VCaP (cell line): ENCODE results near the gene TPRA1.
A peak's percentile ranks its signal among the peaks of the same experiment; 100 is the strongest.

Experiments
- H3K27ac ChIP-seq: fragments of 450-650 bp; 2 replicates; pipeline ENCODE4 v1.5.1; 2017
- TF ChIP-seq, protein P1 (sequence below): fragments of 450-650 bp; conservative IDR thresholded peaks from 2 replicates; pipeline ENCODE4 v1.5.1; 2017; ENCODE audit warnings: mild to moderate bottlenecking, moderate library complexity

TPRA1 gene

DNA sequence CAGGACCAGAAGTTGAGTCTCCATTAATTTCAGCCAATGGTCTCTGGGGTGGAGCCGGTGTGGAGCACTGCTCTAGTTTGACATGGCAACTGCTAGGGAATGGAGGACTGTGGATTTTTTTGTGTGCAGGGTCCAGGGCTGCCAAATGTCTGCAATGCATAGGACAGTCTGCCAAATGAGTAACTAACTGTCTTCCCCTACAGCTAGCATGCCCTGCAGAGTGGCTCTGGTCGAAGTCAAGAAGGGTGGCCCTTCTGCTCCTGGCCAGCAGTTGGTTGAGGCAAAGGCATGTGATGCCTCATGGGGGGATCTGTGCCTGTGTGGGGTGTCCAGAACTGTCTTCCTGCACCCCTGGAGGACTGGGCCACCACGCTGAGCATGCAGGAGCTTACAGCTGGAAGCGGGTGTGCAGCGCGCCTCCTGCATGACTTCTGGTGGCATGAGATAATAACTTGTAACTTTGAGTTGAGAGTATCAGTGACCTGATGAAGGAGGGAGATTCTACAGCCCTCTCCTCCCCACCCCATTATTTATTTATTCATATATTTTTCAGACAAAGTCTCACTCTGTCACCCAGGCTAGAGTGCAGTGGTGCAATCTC is 4.6 kb downstream of the TPRA1 start:
- TF ChIP-seq, protein P1, sequence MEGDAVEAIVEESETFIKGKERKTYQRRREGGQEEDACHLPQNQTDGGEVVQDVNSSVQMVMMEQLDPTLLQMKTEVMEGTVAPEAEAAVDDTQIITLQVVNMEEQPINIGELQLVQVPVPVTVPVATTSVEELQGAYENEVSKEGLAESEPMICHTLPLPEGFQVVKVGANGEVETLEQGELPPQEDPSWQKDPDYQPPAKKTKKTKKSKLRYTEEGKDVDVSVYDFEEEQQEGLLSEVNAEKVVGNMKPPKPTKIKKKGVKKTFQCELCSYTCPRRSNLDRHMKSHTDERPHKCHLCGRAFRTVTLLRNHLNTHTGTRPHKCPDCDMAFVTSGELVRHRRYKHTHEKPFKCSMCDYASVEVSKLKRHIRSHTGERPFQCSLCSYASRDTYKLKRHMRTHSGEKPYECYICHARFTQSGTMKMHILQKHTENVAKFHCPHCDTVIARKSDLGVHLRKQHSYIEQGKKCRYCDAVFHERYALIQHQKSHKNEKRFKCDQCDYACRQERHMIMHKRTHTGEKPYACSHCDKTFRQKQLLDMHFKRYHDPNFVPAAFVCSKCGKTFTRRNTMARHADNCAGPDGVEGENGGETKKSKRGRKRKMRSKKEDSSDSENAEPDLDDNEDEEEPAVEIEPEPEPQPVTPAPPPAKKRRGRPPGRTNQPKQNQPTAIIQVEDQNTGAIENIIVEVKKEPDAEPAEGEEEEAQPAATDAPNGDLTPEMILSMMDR, result no peak
- H3K27ac ChIP-seq, result no peak overlapping the region

DNA sequence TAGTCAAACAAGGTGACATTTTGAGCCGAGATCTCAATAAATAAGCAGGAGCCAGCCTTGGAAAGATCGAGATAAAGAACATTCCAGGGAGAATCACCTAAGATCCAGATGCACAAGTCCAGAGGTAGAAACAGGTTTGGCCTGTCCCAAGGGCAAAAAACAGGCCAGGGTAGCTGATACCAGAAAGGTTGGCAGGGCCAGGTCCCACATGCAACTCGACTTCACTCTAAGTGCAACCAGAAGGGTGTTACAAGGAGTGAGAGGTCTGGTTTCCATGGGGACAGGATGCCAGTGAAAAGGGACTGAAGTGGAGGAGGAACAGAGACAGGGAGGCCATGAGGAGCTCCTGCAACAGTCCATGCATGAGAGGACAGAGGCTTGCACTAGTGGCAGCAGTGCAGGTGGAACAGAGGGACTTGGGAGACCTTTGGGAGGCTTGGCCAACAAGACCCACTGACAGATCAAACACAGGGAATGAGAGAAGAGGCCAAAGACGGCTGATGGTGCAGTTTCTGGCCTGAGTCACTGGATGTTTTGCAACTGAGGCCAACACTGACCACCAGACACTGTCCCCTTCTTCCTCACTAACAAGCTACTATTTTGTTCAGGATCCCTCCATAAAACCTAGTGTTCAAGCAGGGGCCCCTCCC is 5.2 kb downstream of the TPRA1 start:
- TF ChIP-seq, protein P1, result no peak
- peak overlapping the region; percentile 23; the same call in 1 of the 2 replicates for H3K27ac ChIP-seq

DNA sequence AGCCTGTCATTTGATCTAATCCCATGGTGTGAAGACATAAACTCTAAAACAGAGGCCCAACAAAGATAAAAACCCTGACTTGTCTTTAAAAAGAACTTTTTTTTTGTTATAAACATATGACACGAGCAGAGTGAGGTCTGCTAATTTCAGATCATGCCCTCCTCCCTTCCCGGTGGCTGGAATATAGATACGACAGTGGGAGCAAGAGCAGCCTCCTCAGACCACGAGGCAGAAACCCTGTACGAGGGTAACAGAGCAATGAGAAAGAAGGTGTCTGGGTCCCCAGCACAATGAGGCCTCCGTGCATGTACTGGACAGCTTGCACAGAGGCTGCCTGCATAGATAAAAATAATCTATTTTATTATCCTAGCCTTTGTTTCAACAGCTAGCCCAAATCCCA is 5.8 kb downstream of the TPRA1 start:
- peak overlapping the region; percentile 23; the same call in 1 of the 2 replicates for H3K27ac ChIP-seq
- TF ChIP-seq, protein P1, result no peak

DNA sequence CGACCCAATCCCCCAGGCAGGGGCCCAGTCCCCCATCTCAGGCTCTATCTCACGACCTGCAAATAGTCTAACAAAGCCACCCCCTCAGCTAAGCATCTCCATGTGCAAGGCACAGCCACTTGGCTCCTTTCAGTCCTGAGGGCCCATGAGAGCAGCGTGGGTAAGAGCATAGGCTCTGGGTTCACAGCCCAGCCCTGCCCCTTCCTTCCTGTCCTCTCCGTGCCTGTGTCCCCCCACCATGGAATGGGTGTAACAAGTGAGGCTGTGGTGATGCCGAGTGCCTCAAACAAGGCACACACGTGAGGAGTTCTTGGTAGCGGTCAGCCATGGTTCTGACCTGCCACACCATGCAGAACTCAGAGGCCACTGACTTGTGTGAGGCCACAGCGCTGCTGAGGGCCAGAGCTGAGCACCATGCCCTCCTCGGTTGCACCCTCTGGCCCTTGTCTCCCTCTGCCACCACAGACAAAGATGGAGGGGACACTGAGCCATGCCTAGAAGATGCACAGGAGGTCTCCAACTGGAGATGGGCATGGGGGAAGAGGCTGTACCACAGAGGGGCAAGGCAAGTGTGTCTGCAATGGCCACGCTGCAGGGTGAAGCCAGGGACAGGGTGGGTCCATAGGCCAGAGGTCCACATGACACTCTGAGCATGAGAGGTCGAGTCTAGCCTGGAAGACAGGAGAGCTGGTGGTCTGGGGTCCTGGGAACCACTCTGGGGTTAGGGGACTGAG is 10.0 kb downstream of the TPRA1 start:
- TF ChIP-seq, protein P1, result no peak
- no peak overlapping the region for H3K27ac ChIP-seq

DNA sequence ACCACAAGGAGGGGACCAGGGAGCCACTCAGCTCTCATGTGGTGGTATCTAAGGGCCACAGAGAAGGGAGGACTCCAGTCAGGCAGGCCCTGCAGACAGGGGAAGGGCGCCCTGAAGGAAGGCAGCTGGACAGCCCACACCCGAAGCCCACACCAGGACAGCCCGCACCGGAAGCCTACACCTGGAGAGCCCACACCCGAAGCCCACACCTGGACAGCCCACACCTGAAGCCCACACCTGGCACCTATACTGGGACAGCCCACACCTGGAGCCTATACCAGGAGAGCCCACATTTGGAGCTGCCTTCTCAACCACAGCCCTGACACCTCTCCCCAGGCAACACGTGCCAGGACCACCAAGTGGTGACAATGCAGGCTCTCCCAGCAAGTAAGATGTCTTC is 11.7 kb downstream of the TPRA1 start:
- TF ChIP-seq, protein P1, result no peak
- no peak overlapping the region for H3K27ac ChIP-seq

DNA sequence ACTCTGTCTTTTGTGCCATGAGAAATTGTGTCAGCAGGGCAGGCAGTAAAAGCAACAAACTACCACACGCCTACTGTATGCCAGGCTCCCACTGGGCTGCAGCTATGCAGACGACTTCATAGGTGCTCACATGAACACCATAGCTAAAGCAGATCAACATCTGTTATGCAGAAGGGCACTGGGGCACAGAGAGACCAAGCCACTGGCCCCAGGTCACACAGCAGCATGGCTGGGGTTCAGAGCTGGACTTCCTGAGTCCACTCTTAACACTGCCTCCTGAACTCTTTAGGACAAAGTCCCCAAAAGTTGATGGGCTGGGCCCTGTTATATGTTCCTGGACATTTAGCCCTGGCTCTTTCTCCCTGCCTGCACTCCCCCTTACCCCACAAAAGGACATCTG is 12.4 kb downstream of the TPRA1 start:
- TF ChIP-seq, protein P1, result no peak
- no peak overlapping the region for H3K27ac ChIP-seq

DNA sequence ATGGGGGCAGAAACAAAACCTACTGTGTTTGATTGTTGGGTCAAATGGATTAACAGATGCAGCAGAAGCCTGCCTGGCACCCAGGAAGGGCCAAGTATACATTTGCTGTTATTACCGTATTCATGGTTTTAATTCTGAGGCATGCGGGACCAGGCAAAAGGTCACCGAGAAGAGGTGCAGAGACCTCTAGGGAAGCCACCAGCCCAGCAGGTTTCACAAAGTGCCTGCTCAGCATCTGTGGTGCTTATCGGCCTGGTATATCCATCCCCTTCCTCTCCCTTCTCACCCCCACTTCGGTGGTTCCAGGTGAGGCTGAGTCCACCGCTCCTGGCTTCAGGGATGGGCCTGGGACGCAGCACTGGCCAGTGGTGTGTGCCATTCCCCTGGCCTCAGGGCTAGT is 13.1 kb downstream of the TPRA1 start:
- no peak overlapping the region for H3K27ac ChIP-seq
- TF ChIP-seq, protein P1, result no peak
